22Rv1 (cell line): ENCODE results near the gene PNCK.

Source experiments
- ZFX ChIP-seq: fragments of 450-650 bp; IDR thresholded peaks from 2 replicates; pipeline ENCODE4 v1.6.1; 2017; ENCODE audit warnings: antibody characterized with exemption, borderline replicate concordance
- TF ChIP-seq, protein P1 (sequence below): fragments of 450-650 bp; IDR thresholded peaks from 2 replicates; pipeline ENCODE4 v1.5.1; 2017; ENCODE audit warnings: mild to moderate bottlenecking

DNA sequence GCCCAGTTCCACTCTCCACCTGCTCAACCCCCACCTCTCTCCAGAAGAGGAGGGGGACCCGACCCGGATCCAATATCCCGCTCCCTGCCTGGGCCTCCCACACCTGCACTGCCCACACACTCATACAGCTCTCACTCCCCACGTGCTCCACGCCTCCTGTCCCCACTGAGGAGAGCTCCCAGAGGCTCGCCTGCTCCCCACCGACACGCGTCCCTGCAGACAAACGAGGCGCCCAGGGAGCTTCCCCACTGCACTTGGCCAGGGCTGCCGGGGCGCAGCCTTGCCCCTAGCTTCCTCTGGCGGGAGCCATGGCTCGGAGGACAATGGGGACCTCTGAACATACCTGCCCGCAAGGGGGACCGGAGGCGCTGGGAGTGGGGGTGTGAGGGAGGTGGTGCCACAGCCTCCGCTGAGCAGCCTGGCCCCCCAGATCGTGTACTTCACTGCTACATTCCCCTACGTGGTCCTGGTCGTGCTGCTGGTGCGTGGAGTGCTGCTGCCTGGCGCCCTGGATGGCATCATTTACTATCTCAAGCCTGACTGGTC is 19.1 kb upstream of the PNCK start:
- TF ChIP-seq, protein P1, sequence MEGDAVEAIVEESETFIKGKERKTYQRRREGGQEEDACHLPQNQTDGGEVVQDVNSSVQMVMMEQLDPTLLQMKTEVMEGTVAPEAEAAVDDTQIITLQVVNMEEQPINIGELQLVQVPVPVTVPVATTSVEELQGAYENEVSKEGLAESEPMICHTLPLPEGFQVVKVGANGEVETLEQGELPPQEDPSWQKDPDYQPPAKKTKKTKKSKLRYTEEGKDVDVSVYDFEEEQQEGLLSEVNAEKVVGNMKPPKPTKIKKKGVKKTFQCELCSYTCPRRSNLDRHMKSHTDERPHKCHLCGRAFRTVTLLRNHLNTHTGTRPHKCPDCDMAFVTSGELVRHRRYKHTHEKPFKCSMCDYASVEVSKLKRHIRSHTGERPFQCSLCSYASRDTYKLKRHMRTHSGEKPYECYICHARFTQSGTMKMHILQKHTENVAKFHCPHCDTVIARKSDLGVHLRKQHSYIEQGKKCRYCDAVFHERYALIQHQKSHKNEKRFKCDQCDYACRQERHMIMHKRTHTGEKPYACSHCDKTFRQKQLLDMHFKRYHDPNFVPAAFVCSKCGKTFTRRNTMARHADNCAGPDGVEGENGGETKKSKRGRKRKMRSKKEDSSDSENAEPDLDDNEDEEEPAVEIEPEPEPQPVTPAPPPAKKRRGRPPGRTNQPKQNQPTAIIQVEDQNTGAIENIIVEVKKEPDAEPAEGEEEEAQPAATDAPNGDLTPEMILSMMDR: no peak
- TF ChIP-seq ZFX: no peak
